ENCODE results near the gene CHL1.

CHL1 gene

GRCh38 chr3:278300-279064 is 81.9 kb downstream of the CHL1 start:
- no peak for DNase-seq

GRCh38 chr3:279325-279724 is 82.8 kb downstream of the CHL1 start:
- no peak for DNase-seq

- DNase-seq, result no peak
Observed at GRCh38 chr3:280681-281080, 84.1 kb downstream of the CHL1 start.

- no peak for DNase-seq
Observed at GRCh38 chr3:284322-284721, 87.8 kb downstream of the CHL1 start.

- DNase-seq, result no peak
Observed at GRCh38 chr3:288417-288816, 91.9 kb downstream of the CHL1 start.

- no peak for DNase-seq
Observed at GRCh38 chr3:291028-291427, 94.5 kb downstream of the CHL1 start.

- DNase-seq, result no peak
Observed at GRCh38 chr3:291646-292436, 95.3 kb downstream of the CHL1 start.

GRCh38 chr3:294096-294495 is 97.5 kb downstream of the CHL1 start:
- DNase-seq, result no peak

GRCh38 chr3:294581-294980 is 98.0 kb downstream of the CHL1 start:
- no peak for DNase-seq

- DNase-seq, result no peak
Observed at GRCh38 chr3:295166-295565, 98.6 kb downstream of the CHL1 start.

- DNase-seq, result no peak
Observed at GRCh38 chr3:297585-297984, 101.0 kb downstream of the CHL1 start.

- DNase-seq, result no peak
Observed at GRCh38 chr3:299590-300301, 103.2 kb downstream of the CHL1 start.

GRCh38 chr3:307182-307581 is 110.6 kb downstream of the CHL1 start:
- no peak for DNase-seq

- DNase-seq, result peak in 13 of 51 donors; percentile 4 to 34 (median 16)
Observed at GRCh38 chr3:308597-309321, 112.2 kb downstream of the CHL1 start.

GRCh38 chr3:312160-312733 is 115.7 kb downstream of the CHL1 start:
- peak in 1 of 51 donors; percentile 4 for DNase-seq

GRCh38 chr3:312911-313310 is 116.3 kb downstream of the CHL1 start:
- DNase-seq, result no peak

- DNase-seq, result no peak
Observed at GRCh38 chr3:317012-317411, 120.4 kb downstream of the CHL1 start.

- no peak for DNase-seq
Observed at GRCh38 chr3:318903-319302, 122.3 kb downstream of the CHL1 start.

GRCh38 chr3:324423-324822 is 127.9 kb downstream of the CHL1 start:
- no peak for DNase-seq

- DNase-seq, result no peak
Observed at GRCh38 chr3:325495-325894, 128.9 kb downstream of the CHL1 start.

GRCh38 chr3:330494-331115 is 134.0 kb downstream of the CHL1 start:
- DNase-seq, result no peak

Data from hypothalamus (tissue), 51 donors.